K562 (cell line): ENCODE data around the gene FSD1L. TPM values are rescaled to one million over a fixed set of nuclear protein-coding genes. Genes with fewer than 3 reads are reported as not detected.

Experiments
- ATAC-seq: fragments of 200-7000 bp; cut with Tn5 transposase; 3 replicates; pipeline ENCODE4 v1.9.1; 2020; ENCODE audit warnings: moderate library complexity
- BruUV-seq: library from RNA; stranded (reverse); fragments of 400-500 nt; replicated peaks from 2 replicates; lab custom pipeline; 2021; lab: Mats Ljungman, UMichigan
- CTCF ChIA-PET: fragments of 300-600 bp; formaldehyde crosslinking; extraction: SDS; loops from one replicate; lab custom pipeline; 2021; ENCODE audit warnings: low intra/inter-chr PET ratio; lab: Yijun Ruan, JAX
- POLR2A ChIA-PET: fragments of 300-600, 350-650 bp; sonication (Branson Sonifier 250); formaldehyde crosslinking; extraction: SDS; loops from one replicate; lab custom pipeline; 2021; ENCODE audit warnings: antibody characterized with exemption, inconsistent platforms; lab: Yijun Ruan, JAX
- DNase-seq, 4 experiments: peaks; one replicate each; pipeline versions ENCODE4 v3.0.0 to v3.0.0-alpha.2; 2011 to 2018; ENCODE audit warnings: low spot score in 3 of 4, mixed read lengths in 3 of 4; ENCODE audit errors: extremely low read depth in 1 of 4
- FAIRE-seq: peaks from 2 replicates; lab custom pipeline; 2011; peaks lifted over from hg19 to GRCh38; lab: Jason Lieb, UNC
- H2AFZ ChIP-seq: 2 replicates; pipeline ENCODE4 v1.6.0; 2011; ENCODE audit warnings: low read depth, low read length, control low read depth, inconsistent platforms
- H3K27ac ChIP-seq: fragments of 200-600 bp; 3 replicates; pipeline ENCODE4 v1.8.0; 2011; ENCODE audit warnings: low read depth, mild to moderate bottlenecking, control low read depth, inconsistent platforms, low read length, moderate library complexity, mixed read lengths; ENCODE audit errors: extremely low read depth
- H3K27me3 ChIP-seq, 2 experiments: fragments of 300-600 bp in 1 of 2; 2 replicates in 1 of 2; 3 replicates in 1 of 2; pipeline versions ENCODE4 v1.6.0 to v1.8.0; 2011; ENCODE audit warnings: inconsistent platforms in 2 of 2, low read length in 2 of 2, mild to moderate bottlenecking in 1 of 2, mixed read lengths in 1 of 2, moderate library complexity in 1 of 2; ENCODE audit not compliant: control insufficient read depth in 2 of 2, insufficient read depth in 2 of 2
- H3K36me3 ChIP-seq: fragments of 300-600 bp; 3 replicates; pipeline ENCODE4 v1.8.0; 2011; ENCODE audit warnings: mild to moderate bottlenecking, low read length, inconsistent platforms; ENCODE audit not compliant: control insufficient read depth, insufficient read depth
- H3K4me1 ChIP-seq, 2 experiments: fragments of 200-600 bp in 1 of 2; replicated peaks in 1 of 2; 2 replicates in 1 of 2; 3 replicates in 1 of 2; pipeline versions ENCODE4 v1.5.1 to v1.8.0; 2011; ENCODE audit warnings: inconsistent platforms in 2 of 2, low read length in 2 of 2, mild to moderate bottlenecking in 1 of 2, mixed read lengths in 1 of 2, moderate library complexity in 1 of 2; ENCODE audit not compliant: control insufficient read depth in 2 of 2, insufficient read depth in 2 of 2
- H3K4me2 ChIP-seq: 2 replicates; pipeline ENCODE4 v1.6.1; 2011; ENCODE audit warnings: low read length, control low read depth, inconsistent platforms, mixed read lengths; ENCODE audit not compliant: insufficient read depth
- H3K4me3 ChIP-seq: fragments of 200-600 bp; sonication (generic), shearing (Covaris generic); 2 replicates; pipeline ENCODE4 v1.5.1; 2016; ENCODE audit warnings: control low read depth, inconsistent platforms
- H3K79me2 ChIP-seq: fragments of 200-600 bp; 3 replicates; pipeline ENCODE4 v1.8.0; 2011; ENCODE audit warnings: low read length, inconsistent platforms; ENCODE audit not compliant: control insufficient read depth, insufficient read depth
- H3K9ac ChIP-seq, 2 experiments: 2 replicates each; pipeline versions ENCODE4 v1.6.0 to v1.6.1; 2011; ENCODE audit warnings: low read depth in 2 of 2, low read length in 2 of 2, control low read depth in 1 of 2, inconsistent platforms in 1 of 2, mild to moderate bottlenecking in 1 of 2, mixed read lengths in 1 of 2; ENCODE audit not compliant: insufficient read depth in 1 of 2
- H3K9me1 ChIP-seq: one replicate; pipeline ENCODE4 v1.6.0; 2011; ENCODE audit warnings: inconsistent platforms, mild to moderate bottlenecking, low read length, moderate library complexity; ENCODE audit not compliant: control insufficient read depth, insufficient read depth
- H3K9me3 ChIP-seq: replicated peaks from 2 replicates; pipeline ENCODE4 v1.5.1; 2011; ENCODE audit warnings: low read depth, low read length, inconsistent platforms; ENCODE audit not compliant: control insufficient read depth, insufficient read depth
- H4K20me1 ChIP-seq: replicated peaks from 2 replicates; pipeline ENCODE4 v1.6.1; 2011; ENCODE audit warnings: low read length, inconsistent platforms, mixed read lengths; ENCODE audit not compliant: control insufficient read depth, insufficient read depth
- BACH1 ChIP-seq: fragments of 200-800 bp; sonication (Bioruptor generic); IDR thresholded peaks from 2 replicates; pipeline ENCODE4 v1.6.1; 2016; ENCODE audit warnings: missing genetic modification characterization, missing compliant biosample characterization
- ZNF143 ChIP-seq: sonication (generic); formaldehyde crosslinking; IDR thresholded peaks from 2 replicates; pipeline ENCODE4 v1.9.0; 2022; ENCODE audit warnings: mild to moderate bottlenecking, missing genetic modification reagents
- WGBS: fragments of 100-300 bp; shearing (Covaris generic); methylation state at CpG from one replicate; pipeline ENCODE4 v1.1.6; 2016; ENCODE audit warnings: low coverage, mixed read lengths; ENCODE audit not compliant: insufficient coverage; ENCODE audit errors: missing lambda C conversion rate; 5-methylcytosine and 5-hydroxymethylcytosine counted together
- in situ Hi-C: fragments of 300-500 bp; cut with MboI; formaldehyde crosslinking; loops from 4 replicates; pipeline ENCODE4 v1.15.0; 2018; ENCODE audit warnings: inconsistent platforms, mixed read lengths
- intact Hi-C: fragments of 100-400 bp; cut with micrococcal nuclease; formaldehyde crosslinking; loops from 2 replicates; pipeline ENCODE4 v1.14.2; 2022
- polyA plus RNA-seq, 8 experiments: library from polyadenylated mRNA; depleted of rRNA in 4 of 8; stranded (reverse) in 5 of 8; unstranded in 3 of 8; fragments of >200 nt; fragmentation: Nextera tagmentation in 2 of 8; fragmentation: Illumina TruSeq in 1 of 8; extraction: Ambion mirVana in 2 of 8; extraction: Trizol in 1 of 8; gene quantifications; 2 replicates each; pipeline versions ENCODE4 v1.2.1 to v1.2.3, GENCODE V29; 2011 to 2014; ENCODE audit warnings: inconsistent platforms in 1 of 8, missing spikeins in 1 of 8
- total RNA-seq, 7 experiments: library from RNA; depleted of rRNA in 6 of 7; stranded (reverse); fragments of >200 nt in 6 of 7; fragmentation: Illumina TruSeq in 2 of 7; extraction: Trizol in 2 of 7; gene quantifications; 2 replicates each; pipeline versions ENCODE4 v1.2.1 to v1.2.3, GENCODE V29; 2011 to 2021; ENCODE audit warnings: low replicate concordance in 1 of 7
- TF ChIP-seq, protein P1 (sequence below): fragments of 450-650 bp; formaldehyde crosslinking; IDR thresholded peaks from 2 replicates; pipeline ENCODE4 v1.4.0; 2020; ENCODE audit warnings: mild to moderate bottlenecking, moderate library complexity
- TF ChIP-seq, protein P2 (sequence below): fragments of 450-650 bp; formaldehyde crosslinking; IDR thresholded peaks from 2 replicates; pipeline ENCODE4 v1.4.0; 2022; ENCODE audit warnings: missing genetic modification characterization

The FSD1L gene
- total and polyA plus RNA-seq, 9 of the 15 experiments (the other 6 are each of a cell fraction or from before 2014, with no cell fraction given) = 0.95 to 4.2 (median 2.1) TPM

DNA sequence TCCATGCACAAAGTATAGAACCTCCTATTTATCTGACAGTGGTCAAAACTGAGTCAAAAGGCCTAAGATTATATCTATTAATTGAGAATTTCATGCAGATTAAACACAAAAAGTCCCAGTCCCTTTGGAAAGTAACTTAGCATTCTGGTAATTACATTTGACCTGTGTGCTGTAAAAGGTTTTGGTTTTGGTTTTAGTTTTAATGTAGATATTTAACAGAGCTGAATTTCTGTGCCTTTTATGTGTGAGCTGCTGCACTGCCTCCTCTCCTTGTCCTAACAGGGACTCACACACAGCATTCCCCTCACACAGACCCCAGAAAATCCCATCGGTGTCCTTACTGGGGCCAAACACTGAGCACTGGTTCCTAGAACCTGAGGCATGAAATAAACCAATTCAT lies 31.0 kb upstream of the FSD1L start:
- in situ Hi-C loops (loop anchor here (10.0 kb wide), 1 partner anchor 552 kb away; no protein-coding TSS in a partner anchor), intact Hi-C loops (loop anchor here (5.0 kb wide), 1 partner anchor 235 kb away; no protein-coding TSS in a partner anchor)
- H3K4me1 ChIP-seq = no peaks in the 10 kb centered on the region
- no peak for FAIRE-seq
- peaks cover 3 to 7% of the 10 kb centered on the region in 2 experiments; a peak in 3 of 5 replicates for H3K27me3 ChIP-seq
- H2AFZ ChIP-seq = no peak overlapping the region
- no peak overlapping the region for H3K27ac ChIP-seq
- ChIA-PET POLR2A (interaction anchor here (1.0 kb wide), 1 partner anchor 11 kb away, joined by 3 read pairs; no protein-coding TSS in a partner anchor), CTCF (no interaction called here)
- no peak for DNase-seq
- TF ChIP-seq, protein P1, sequence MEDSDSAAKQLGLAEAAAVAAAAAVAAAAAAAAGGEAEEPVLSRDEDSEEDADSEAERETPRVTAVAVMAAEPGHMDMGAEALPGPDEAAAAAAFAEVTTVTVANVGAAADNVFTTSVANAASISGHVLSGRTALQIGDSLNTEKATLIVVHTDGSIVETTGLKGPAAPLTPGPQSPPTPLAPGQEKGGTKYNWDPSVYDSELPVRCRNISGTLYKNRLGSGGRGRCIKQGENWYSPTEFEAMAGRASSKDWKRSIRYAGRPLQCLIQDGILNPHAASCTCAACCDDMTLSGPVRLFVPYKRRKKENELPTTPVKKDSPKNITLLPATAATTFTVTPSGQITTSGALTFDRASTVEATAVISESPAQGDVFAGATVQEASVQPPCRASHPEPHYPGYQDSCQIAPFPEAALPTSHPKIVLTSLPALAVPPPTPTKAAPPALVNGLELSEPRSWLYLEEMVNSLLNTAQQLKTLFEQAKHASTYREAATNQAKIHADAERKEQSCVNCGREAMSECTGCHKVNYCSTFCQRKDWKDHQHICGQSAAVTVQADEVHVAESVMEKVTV (CRISPR knock-in tag) = no peak
- TF ChIP-seq BACH1 (tag) (no peak), ZNF143 (CRISPR knock-in tag) (no peak)
- TF ChIP-seq, protein P2, sequence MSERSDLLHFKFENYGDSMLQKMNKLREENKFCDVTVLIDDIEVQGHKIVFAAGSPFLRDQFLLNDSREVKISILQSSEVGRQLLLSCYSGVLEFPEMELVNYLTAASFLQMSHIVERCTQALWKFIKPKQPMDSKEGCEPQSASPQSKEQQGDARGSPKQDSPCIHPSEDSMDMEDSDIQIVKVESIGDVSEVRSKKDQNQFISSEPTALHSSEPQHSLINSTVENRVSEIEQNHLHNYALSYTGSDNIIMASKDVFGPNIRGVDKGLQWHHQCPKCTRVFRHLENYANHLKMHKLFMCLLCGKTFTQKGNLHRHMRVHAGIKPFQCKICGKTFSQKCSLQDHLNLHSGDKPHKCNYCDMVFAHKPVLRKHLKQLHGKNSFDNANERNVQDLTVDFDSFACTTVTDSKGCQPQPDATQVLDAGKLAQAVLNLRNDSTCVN = no peak
- H3K4me2 ChIP-seq = no peak overlapping the region
- no peak overlapping the region for H3K9ac ChIP-seq
- H3K36me3 ChIP-seq = no peaks in the 10 kb centered on the region
- no peak for ATAC-seq
- H3K9me1 ChIP-seq = no peaks in the 10 kb centered on the region
- no peaks in the 10 kb centered on the region for H3K79me2 ChIP-seq
- WGBS = 0% methylated on average over 1 of the region's 1 CpG
- H4K20me1 ChIP-seq = no peaks in the 10 kb centered on the region
- no TSS peak for BruUV-seq
- H3K9me3 ChIP-seq = no peaks in the 10 kb centered on the region
- H3K4me3 ChIP-seq = no peak overlapping the region
